HG03354 (cell line): ENCODE measurements around the gene RPS18.
A peak's percentile ranks its signal among the peaks of the same experiment; 100 is the strongest.
"Not testable (repeated sequence)": the region's sequence is repeated elsewhere in the genome, so short reads cannot be mapped to it uniquely, and the experiment has no call there.

Source experiments
- ATAC-seq: cut with Tn5 transposase; IDR thresholded peaks from one replicate; pipeline ENCODE4 v1.9.1; 2021; ENCODE audit warnings: mild to moderate bottlenecking; ENCODE audit not compliant: unreplicated experiment, poor library complexity, severe bottlenecking

The RPS18 gene

DNA sequence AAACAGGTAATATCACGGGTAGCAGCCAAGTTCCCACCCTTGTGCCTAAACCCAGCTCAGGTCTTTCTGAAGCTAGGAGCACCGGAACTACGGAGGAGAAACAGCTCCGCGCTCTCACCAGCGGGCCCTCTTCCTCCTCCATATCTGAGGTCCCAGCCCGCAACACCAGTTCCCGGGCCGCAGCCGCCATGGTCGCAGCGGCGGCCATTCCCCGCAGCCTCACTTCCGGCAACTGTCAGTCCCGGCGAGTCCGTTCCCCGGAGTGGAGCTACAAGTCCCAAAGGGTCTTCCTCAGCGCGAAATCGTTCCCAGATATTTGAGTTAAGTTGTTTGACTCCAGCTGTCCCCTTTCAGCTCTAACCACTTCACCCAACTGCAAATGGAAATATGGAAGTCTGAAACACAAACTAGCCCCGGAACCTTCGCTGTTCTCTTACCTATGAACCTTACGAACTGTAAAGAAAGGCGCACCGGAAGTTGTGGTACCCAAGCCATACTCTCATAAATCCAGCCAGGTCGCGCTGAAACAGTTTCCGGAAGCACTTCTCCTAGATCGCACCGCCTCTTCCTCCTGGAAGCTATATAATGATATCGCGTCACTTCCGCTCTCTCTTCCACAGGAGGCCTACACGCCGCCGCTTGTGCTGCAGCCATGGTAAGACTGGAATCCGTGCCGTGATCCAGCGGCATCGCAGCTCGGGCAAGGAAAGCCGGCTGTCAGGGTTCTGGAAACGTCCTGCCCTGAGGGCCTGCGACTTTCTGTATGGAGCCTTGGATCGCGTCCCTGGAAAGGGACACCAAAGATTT lies at the start of gene RPS18, which contains the start of gene VPS52:
TSS of gene RPS18 (plus strand) at position 608 of the 807 bp plus-strand sequence. CDS start at position 653, 45 bp downstream.
TSS of gene VPS52 (minus strand) at position 409 of the 807 bp plus-strand sequence. CDS start at position 208, 201 bp downstream.
- ATAC-seq = peak; percentile 83

- not testable (repeated sequence) for ATAC-seq
These were observed 45.3 kb upstream of the RPS18 start for GRCh38 chr6:33226503-33227120.

DNA sequence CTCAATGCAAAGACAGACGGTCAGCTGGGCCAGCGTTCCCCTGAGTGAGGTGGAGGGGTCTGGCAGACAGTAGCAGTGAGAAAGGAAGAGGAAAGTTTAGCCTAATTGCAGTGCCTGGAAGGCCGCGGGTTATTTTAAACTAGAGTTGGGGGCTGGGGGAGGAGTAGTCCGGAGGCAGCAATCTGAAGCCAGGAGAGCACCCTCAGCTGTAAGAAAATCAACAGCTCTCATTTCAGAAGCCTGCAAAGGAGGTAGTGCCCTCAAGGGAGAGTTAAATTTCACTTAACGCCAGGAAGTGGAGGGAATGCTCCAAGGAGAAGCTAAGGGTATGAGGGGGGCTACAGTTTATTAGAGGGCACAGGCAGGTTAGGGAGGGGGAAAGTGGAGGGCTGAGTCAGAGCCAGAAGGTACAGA lies 36.6 kb upstream of the RPS18 start:
- no peak for ATAC-seq

- ATAC-seq = no peak
These were observed 35.5 kb upstream of the RPS18 start for GRCh38 chr6:33236328-33236727.

- no peak for ATAC-seq
These were observed 35.0 kb upstream of the RPS18 start for GRCh38 chr6:33236852-33237251.

DNA sequence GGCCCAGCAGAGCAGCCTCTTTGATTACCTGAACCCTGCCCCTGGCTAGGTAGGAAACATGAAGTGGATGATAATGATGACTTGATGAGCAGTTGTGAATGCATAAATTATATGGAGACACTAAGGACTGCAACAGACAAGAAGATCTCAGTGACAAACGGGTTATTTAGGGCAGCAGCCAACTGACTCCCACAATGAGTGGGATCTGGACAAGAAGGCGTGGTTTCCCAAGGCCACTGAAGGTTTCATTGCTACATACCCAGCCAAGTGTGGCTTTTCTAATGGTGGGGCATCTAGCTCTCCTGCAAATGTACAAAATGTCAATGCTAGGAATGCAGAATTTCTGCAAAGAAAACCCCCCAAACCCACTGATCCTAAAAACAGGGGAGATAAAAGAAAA lies 34.1 kb upstream of the RPS18 start:
- no peak for ATAC-seq

GRCh38 chr6:33241968-33242367 lies 29.9 kb upstream of the RPS18 start:
- ATAC-seq = no peak

- no peak for ATAC-seq
These were observed 28.4 kb upstream of the RPS18 start for GRCh38 chr6:33243476-33243875.

GRCh38 chr6:33247977-33248642 lies 23.8 kb upstream of the RPS18 start:
- ATAC-seq = peak; percentile 50

- ATAC-seq = no peak
These were observed 23.3 kb upstream of the RPS18 start for GRCh38 chr6:33248643-33248931.

DNA sequence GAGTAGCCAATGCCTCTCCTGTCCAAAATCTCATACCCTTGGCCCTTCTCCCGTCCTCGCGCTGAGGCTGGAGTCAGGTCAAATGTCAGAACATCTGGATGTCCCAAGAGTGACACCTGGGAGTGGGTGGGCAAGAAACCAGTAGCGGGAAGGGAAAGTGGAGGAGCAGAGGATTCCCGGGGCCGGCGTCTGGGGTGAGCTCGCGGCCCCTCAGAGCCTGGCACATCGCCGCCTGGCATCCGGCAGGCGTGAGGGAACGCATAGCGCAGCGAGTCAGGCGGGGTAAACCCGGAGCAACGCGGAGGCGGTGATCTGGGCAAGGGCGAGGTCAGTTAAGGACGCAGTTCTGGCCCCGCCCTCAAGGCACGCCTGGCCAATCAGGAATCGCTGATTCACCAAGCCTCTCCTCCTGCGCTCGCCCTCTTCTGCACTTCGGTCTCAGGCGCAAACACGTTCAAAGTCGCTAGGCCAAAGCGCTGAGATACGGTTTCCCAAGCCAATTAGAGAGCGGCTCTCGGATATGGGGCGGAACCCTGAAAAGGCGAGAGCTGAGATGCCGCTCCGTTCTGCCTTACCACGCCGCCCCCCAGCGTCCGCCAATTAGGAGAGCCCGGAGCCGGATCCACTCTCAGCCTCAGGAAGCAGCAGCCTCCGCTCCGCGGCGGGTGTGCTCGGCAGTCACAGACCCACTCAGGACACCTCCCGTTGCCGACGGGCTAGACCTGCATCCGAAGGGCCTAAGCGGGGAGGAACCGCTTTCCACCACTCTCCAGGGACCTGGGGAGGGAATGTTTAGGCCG lies 22.7 kb upstream of the RPS18 start:
- ATAC-seq = peak; percentile 90

DNA sequence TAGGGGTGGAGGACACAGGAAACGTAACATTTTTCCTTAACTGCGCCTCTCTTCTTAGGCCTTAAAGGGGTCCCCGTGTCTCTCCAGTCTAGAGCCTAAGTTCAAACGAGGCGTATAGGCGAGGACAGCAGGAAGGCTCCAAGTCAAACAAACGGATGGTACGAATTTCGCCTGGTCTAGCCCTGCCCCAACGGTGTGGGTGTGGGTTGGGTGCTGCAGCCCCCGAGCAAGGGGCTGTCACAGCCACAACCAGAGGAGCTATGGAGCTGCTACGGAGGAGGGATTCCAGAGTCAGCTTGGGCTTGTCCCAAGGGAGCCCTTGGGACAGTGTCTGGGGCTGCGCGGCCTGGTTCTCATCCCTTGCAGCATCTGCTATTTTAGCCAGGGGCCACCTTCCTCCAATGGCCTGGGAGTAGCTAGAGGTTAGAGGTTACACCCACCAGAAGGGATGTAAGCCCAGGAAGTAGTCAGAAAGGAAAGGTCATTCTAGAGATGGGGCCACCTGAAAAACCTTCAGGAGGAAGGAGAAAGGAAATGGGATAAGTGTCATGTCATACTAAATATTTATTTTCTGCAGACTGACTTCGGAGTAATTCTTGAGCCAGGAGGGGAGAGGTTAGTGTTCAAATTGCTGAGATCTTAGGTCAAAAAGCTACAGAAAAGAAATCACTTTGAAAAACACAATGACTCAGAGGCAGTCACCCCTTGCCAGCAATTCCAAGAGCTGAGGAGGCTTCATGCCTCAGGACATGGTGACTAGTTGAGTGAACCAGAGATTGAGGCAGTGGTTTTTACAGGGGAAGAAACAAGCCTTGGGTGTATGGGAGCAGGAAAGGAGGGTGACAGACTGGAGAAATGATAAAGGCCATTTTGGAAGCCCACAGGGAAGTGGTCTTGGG lies 21.9 kb upstream of the RPS18 start:
- no peak for ATAC-seq

DNA sequence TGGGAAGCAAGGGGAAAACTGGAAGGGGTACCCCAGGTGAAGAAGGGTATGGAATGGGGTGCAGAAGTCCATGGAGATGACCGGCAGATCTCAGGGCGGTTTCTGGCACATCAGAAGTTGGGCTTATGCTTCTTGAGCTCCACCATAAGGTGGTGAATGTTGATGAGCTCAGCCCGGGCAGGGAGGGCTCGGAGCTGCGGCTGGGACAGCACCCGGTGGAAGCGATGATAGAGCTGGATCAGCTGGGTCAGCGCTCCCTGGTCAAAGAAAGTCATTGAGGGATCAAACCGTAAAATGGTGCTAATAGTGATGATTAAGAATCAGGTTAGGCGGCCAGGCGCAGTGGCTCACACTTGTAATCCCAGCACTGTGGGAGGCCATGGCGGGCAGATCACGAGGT lies 21.1 kb upstream of the RPS18 start:
- ATAC-seq = no peak

GRCh38 chr6:33251395-33252012 lies 20.4 kb upstream of the RPS18 start:
- no peak for ATAC-seq

DNA sequence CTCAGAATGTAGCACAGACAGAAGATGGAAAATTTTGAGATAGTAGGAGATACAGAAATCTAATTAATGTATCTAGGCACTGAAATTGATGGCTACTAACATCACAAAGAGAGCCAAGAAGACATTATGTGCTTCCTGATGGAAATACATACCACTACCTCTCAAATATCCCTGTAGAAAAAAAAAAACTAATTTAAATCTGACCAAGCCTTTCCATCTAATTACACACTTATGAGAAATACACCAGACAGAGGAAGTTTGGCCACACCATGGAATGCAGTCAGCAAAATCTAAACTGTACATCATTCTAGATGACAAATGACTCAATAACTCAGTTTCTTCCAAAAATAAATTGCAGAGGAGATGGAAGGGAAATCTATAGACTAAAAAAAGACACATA lies 19.1 kb upstream of the RPS18 start:
- ATAC-seq = no peak

- no peak for ATAC-seq
These were observed 17.3 kb upstream of the RPS18 start for GRCh38 chr6:33254591-33254990.

- no peak for ATAC-seq
These were observed 12.8 kb upstream of the RPS18 start for GRCh38 chr6:33259032-33259431.

DNA sequence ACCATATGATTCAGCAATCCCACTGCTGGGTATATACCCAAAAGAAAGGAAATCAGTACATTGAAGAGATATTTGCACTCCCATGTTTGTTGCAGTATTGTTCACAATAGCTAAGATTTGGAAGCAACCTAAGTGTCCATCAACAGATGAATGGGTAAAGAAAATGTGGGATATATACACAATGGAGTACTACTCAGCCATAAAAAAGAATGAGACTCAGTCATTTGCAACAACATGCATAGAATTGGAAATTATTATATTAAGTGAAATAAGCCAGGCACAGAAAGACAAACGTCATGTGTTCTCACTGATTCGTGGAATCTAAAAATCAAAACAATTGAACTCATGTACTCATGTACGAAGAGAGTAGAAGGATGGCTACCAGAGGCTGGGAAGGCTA lies 9.4 kb upstream of the RPS18 start:
- ATAC-seq = not testable (repeated sequence)

DNA sequence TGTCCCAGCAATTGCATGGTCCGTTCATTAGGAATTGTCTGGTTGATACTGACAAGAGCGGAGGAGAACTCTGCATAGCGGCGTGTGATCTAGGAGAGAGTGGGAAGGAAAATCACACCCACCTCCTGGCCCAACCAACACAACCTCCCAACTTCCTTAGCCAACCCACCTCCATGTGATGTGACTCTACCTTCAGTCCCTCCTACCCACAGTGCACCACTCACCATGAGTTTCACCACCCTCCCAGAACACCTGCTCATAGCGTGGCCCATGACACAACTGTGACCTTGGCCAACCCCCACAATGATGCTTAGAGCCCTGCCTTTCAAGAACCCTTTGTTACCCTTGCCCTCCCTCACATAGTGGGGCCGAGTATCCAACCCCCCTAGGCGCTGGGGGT lies 7.9 kb upstream of the RPS18 start:
- ATAC-seq = no peak
